ENCODE results near the gene SLC25A12. TPM values are rescaled to one million over a fixed set of nuclear protein-coding genes. Genes with fewer than 3 reads are reported as not detected.

Gene SLC25A12
- total and polyA plus RNA-seq, 9 of the 15 experiments (the other 6 are each of a cell fraction or from before 2014, with no cell fraction given): 13.5 to 36.5 (median 21.7) TPM

- TF ChIP-seq HDAC1 (IDR thresholded peaks at IDR 0.05) (peak; percentile 27 to 74; a peak in 3 of 4 replicates), ZNF57 (CRISPR knock-in tag; IDR thresholded peaks at IDR 0.05) (no peak), TCF7 (IDR thresholded peaks at IDR 0.05; ENCODE audit: borderline replicate concordance) (0 out of 2 replicates have a peak, but pooled peaks have one; percentile 20), ZNF253 (CRISPR knock-in tag; conservative IDR thresholded peaks at IDR 0.05) (no peak), ZNF217 (CRISPR knock-in tag; IDR thresholded peaks at IDR 0.05) (no peak), RBM22 (IDR thresholded peaks at IDR 0.05; ENCODE audit: low read depth, low read length, poor library complexity, severe bottlenecking) (no peak), SOX6 (IDR thresholded peaks at IDR 0.05) (peak; percentile 55), SREBF1 (IDR thresholded peaks at IDR 0.05; ENCODE audit: borderline replicate concordance, low read depth, low read length) (no peak), ZNF3 (CRISPR knock-in tag; IDR thresholded peaks at IDR 0.05) (no peak), TRIM24 (IDR thresholded peaks at IDR 0.05) (peak; percentile 47 to 56; a peak in 2 of 4 replicates), STAT5A (IDR thresholded peaks at IDR 0.05; ENCODE audit: borderline replicate concordance, low read length) (no peak; the same call in 1 of the 2 replicates), NFE2 (IDR thresholded peaks at IDR 0.05; ENCODE audit: low read depth) (no peak), SMARCB1 (IDR thresholded peaks at IDR 0.05; ENCODE audit: insufficient read length, low read depth) (no peak), POLR2B (IDR thresholded peaks at IDR 0.05; ENCODE audit: low read depth, partially characterized antibody) (peak; percentile 71), EP300 (IDR thresholded peaks at IDR 0.05; ENCODE audit: low read length) (no peak), GTF2F1 (IDR thresholded peaks at IDR 0.05; ENCODE audit: low read depth, low read length) (peak; percentile 58; the same call in 1 of the 2 replicates), ZNF511 (CRISPR knock-in tag; IDR thresholded peaks at IDR 0.05) (peak; percentile 49; the same call in 1 of the 2 replicates), CCAR2 (IDR thresholded peaks at IDR 0.05; ENCODE audit: low read depth, low read length) (no peak), BRD9 (IDR thresholded peaks at IDR 0.05; ENCODE audit: low read depth, partially characterized antibody) (no peak), HDAC8 (tag; IDR thresholded peaks at IDR 0.05) (no peak), ZBTB1 (CRISPR knock-in tag; IDR thresholded peaks at IDR 0.05; ENCODE audit: borderline replicate concordance, low read depth) (no peak)
- TF ChIP-seq, protein P1, sequence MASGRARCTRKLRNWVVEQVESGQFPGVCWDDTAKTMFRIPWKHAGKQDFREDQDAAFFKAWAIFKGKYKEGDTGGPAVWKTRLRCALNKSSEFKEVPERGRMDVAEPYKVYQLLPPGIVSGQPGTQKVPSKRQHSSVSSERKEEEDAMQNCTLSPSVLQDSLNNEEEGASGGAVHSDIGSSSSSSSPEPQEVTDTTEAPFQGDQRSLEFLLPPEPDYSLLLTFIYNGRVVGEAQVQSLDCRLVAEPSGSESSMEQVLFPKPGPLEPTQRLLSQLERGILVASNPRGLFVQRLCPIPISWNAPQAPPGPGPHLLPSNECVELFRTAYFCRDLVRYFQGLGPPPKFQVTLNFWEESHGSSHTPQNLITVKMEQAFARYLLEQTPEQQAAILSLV (tag; IDR thresholded peaks at IDR 0.05): no peak
- TF ChIP-seq, protein P2, sequence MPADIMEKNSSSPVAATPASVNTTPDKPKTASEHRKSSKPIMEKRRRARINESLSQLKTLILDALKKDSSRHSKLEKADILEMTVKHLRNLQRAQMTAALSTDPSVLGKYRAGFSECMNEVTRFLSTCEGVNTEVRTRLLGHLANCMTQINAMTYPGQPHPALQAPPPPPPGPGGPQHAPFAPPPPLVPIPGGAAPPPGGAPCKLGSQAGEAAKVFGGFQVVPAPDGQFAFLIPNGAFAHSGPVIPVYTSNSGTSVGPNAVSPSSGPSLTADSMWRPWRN (IDR thresholded peaks at IDR 0.05; ENCODE audit: low read depth): no peak
- TF ChIP-seq, protein P3, sequence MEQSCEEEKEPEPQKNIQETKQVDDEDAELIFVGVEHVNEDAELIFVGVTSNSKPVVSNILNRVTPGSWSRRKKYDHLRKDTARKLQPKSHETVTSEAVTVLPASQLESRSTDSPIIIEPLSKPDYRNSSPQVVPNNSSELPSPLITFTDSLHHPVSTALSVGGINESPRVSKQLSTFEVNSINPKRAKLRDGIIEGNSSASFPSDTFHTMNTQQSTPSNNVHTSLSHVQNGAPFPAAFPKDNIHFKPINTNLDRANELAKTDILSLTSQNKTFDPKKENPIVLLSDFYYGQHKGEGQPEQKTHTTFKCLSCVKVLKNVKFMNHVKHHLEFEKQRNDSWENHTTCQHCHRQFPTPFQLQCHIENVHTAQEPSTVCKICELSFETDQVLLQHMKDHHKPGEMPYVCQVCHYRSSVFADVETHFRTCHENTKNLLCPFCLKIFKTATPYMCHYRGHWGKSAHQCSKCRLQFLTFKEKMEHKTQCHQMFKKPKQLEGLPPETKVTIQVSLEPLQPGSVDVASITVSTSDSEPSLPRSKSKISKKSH (CRISPR knock-in tag; IDR thresholded peaks at IDR 0.05): no peak
Observed at GRCh38 chr2:171893824-171894611, at the start of gene SLC25A12 (continued).

All from K562 (cell line).